Caco-2 (cell line): ENCODE results near the gene XIRP2. TPM values are rescaled to one million over a fixed set of nuclear protein-coding genes. Genes with fewer than 3 reads are reported as not detected.

Experiments
- BruUV-seq: library from RNA; stranded (reverse); fragments of 400-500 nt; replicated peaks from 2 replicates; lab custom pipeline; 2021; lab: Mats Ljungman, UMichigan
- CTCF ChIA-PET: fragments of 300-600 bp; sonication (Branson Sonifier 250); formaldehyde crosslinking; loops from one replicate; lab custom pipeline; 2022; ENCODE audit warnings: antibody characterized with exemption; lab: Charles Lee
- POLR2A ChIA-PET: fragments of 300-600 bp; sonication (Branson Sonifier 250); formaldehyde crosslinking; loops from one replicate; lab custom pipeline; 2022; ENCODE audit warnings: antibody characterized with exemption; lab: Charles Lee
- DNase-seq, 2 experiments: peaks; one replicate each; pipeline versions ENCODE4 v3.0.0 to v3.0.0-alpha.2; 2020 to 2022
- H3K27me3 ChIP-seq: replicated peaks from 2 replicates; pipeline ENCODE4 v1.6.0; 2011; ENCODE audit warnings: low read length; ENCODE audit not compliant: control insufficient read depth, insufficient read depth
- H3K36me3 ChIP-seq: 2 replicates; pipeline ENCODE4 v1.5.1; 2011; ENCODE audit warnings: low read length; ENCODE audit not compliant: control insufficient read depth, insufficient read depth
- H3K4me1 ChIP-seq: fragments of 250-450 bp; sonication (Bioruptor Pico); 2 replicates; pipeline ENCODE4 v1.5.1; 2020; ENCODE audit warnings: mild to moderate bottlenecking
- H3K4me3 ChIP-seq: 2 replicates; pipeline ENCODE4 v1.5.1; 2011; ENCODE audit warnings: low read depth, mild to moderate bottlenecking, control low read depth, low read length
- H3K9me3 ChIP-seq: fragments of 250-450 bp; sonication (Bioruptor Pico); 2 replicates; pipeline ENCODE4 v1.5.1; 2020; ENCODE audit warnings: mild to moderate bottlenecking, moderate library complexity
- H3K27ac Mint-ChIP-seq: one replicate; pipeline ENCODE4 v1.8.0; 2022; ENCODE audit warnings: mixed read lengths; ENCODE audit not compliant: unreplicated experiment
- H3K27me3 Mint-ChIP-seq: one replicate; pipeline ENCODE4 v1.8.0; 2022; ENCODE audit warnings: mixed read lengths; ENCODE audit not compliant: insufficient read depth, unreplicated experiment
- H3K36me3 Mint-ChIP-seq: one replicate; pipeline ENCODE4 v1.8.0; 2022; ENCODE audit warnings: mild to moderate bottlenecking, mixed read lengths; ENCODE audit not compliant: insufficient read depth, unreplicated experiment
- H3K4me1 Mint-ChIP-seq: one replicate; pipeline ENCODE4 v1.8.0; 2022; ENCODE audit warnings: low read depth, mixed read lengths; ENCODE audit not compliant: unreplicated experiment
- H3K4me3 Mint-ChIP-seq: one replicate; pipeline ENCODE4 v1.8.0; 2022; ENCODE audit warnings: mild to moderate bottlenecking, moderate library complexity, mixed read lengths; ENCODE audit not compliant: unreplicated experiment
- H3K9me3 Mint-ChIP-seq: one replicate; pipeline ENCODE4 v1.8.0; 2022; ENCODE audit warnings: mixed read lengths; ENCODE audit not compliant: unreplicated experiment
- intact Hi-C: fragments of 100-400 bp; cut with micrococcal nuclease; formaldehyde crosslinking; loops from one replicate; pipeline ENCODE4 v1.10.0; 2022; ENCODE audit not compliant: unreplicated experiment
- total RNA-seq: library from RNA; stranded (reverse); gene quantifications from 2 replicates; pipeline ENCODE4 v1.2.3, GENCODE V29; 2022
- TF ChIP-seq, protein P1 (sequence below), 2 experiments: fragments of 200-600 bp in 1 of 2; IDR thresholded peaks; 1 replicate in 1 of 2; 2 replicates in 1 of 2; pipeline versions ENCODE4 v1.5.1 to v1.8.0; 2011 to 2022; ENCODE audit warnings: antibody characterized with exemption in 1 of 2, control low read depth in 1 of 2, inconsistent platforms in 1 of 2, low read depth in 1 of 2, low read length in 1 of 2, mild to moderate bottlenecking in 1 of 2, moderate library complexity in 1 of 2; ENCODE audit not compliant: insufficient read depth in 1 of 2, severe bottlenecking in 1 of 2, unreplicated experiment in 1 of 2

XIRP2 gene
- total RNA-seq, 1 experiment from 2014 or later, result not detected

DNA sequence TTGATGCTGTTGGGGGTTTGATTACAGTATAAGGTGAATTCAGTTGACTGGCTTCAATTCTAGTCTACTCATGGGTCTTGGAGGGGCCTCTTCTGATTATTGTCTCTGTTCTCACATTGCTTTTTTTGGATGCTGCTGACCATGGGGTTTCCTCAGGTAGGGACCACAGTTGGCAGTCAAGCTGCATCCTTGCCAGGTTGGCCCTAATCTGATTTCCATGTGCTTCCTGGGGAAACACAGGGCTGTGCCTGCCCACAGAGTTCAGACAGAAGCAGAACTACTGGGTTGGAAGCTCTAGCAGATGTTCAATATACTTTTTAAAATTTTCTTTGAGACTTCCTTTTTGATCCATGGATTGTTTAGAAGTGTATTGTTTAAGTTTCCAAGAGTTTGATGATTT lies 227.3 kb downstream of the XIRP2 start:
- Histone ChIP-seq H3K9me3 (no peaks in the 10 kb centered on the region), H3K36me3 (no peaks in the 10 kb centered on the region), H3K4me3 (no peak overlapping the region), H3K4me1 (no peaks in the 10 kb centered on the region), H3K27me3 (no peaks in the 10 kb centered on the region)
- TF ChIP-seq, protein P1, sequence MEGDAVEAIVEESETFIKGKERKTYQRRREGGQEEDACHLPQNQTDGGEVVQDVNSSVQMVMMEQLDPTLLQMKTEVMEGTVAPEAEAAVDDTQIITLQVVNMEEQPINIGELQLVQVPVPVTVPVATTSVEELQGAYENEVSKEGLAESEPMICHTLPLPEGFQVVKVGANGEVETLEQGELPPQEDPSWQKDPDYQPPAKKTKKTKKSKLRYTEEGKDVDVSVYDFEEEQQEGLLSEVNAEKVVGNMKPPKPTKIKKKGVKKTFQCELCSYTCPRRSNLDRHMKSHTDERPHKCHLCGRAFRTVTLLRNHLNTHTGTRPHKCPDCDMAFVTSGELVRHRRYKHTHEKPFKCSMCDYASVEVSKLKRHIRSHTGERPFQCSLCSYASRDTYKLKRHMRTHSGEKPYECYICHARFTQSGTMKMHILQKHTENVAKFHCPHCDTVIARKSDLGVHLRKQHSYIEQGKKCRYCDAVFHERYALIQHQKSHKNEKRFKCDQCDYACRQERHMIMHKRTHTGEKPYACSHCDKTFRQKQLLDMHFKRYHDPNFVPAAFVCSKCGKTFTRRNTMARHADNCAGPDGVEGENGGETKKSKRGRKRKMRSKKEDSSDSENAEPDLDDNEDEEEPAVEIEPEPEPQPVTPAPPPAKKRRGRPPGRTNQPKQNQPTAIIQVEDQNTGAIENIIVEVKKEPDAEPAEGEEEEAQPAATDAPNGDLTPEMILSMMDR (IDR thresholded peaks at IDR 0.05; ENCODE audit: insufficient read depth in 1 of 2, low read depth in 1 of 2, low read length in 1 of 2, severe bottlenecking in 1 of 2, unreplicated experiment in 1 of 2), result no peak
- Mint-ChIP-seq H3K4me3 (no peak overlapping the region), H3K27ac (no peak overlapping the region), H3K36me3 (no peaks in the 10 kb centered on the region), H3K4me1 (no peaks in the 10 kb centered on the region), H3K27me3 (no peaks in the 10 kb centered on the region), H3K9me3 (no peaks in the 10 kb centered on the region)
- intact Hi-C loops, result no loop called here
- ChIA-PET CTCF (no interaction called here), POLR2A (no interaction called here)
- DNase-seq, result no peak
- BruUV-seq, result no TSS peak

DNA sequence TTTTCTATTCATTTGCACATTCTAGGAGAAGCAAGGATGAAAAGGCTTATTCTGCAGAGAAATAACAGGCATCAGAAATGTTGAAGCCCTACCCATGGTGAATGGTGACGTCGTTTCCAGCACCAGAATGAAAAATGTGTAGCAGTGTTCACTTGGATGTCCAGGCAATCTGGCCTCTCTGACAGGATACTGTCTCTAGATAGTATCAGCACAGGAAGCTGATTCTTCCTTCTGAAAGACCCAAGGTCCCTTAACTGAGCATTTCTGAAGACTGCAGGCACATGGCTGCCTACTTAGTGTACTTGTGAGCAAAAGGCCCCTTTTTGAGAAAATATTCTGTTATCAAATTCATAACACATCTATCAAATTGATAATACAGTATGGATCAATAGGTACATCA lies 234.1 kb downstream of the XIRP2 start:
- intact Hi-C loops, result no loop called here
- H3K36me3 Mint-ChIP-seq, result no peaks in the 10 kb centered on the region
- CTCF ChIA-PET, result no interaction called here

DNA sequence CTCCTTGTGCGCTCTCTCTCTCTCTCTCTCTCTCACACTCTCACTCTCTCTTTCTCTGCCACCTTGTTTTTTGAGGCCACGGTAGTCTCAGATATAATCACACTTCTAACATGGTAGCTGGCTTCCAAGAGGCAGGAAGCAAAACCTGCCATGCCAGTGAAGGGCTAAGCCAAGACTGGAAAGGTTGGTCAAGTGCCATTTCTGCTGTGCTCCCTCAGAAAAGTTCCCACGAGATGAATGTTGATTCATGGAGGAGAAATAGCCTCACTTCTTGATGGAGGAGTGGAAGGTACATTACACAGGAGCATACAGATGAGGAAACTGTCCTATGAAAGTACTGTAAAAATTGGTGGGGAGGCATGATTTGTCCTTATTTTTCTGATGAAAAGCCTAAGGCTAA lies 237.9 kb downstream of the XIRP2 start:
- intact Hi-C loops, result loop anchor here (2.0 to 5.0 kb wide), 2 partner anchors 589 to 993 kb away; no protein-coding TSS in a partner anchor
- Mint-ChIP-seq H3K4me1 (no peaks in the 10 kb centered on the region), H3K9me3 (no peaks in the 10 kb centered on the region), H3K27me3 (peaks cover 2% of the 10 kb centered on the region), H3K27ac (no peak overlapping the region), H3K36me3 (no peaks in the 10 kb centered on the region), H3K4me3 (no peak overlapping the region)
- no peak overlapping the region for H3K4me3 ChIP-seq
- H3K4me1 ChIP-seq, result no peaks in the 10 kb centered on the region
- no TSS peak for BruUV-seq
- no peak for DNase-seq
- no peaks in the 10 kb centered on the region for H3K36me3 ChIP-seq
- POLR2A ChIA-PET, result no interaction called here
- H3K27me3 ChIP-seq, result no peaks in the 10 kb centered on the region
- H3K9me3 ChIP-seq, result no peaks in the 10 kb centered on the region
- TF ChIP-seq, protein P1 (IDR thresholded peaks at IDR 0.05; ENCODE audit: insufficient read depth in 1 of 2, low read depth in 1 of 2, low read length in 1 of 2, severe bottlenecking in 1 of 2, unreplicated experiment in 1 of 2), result no peak
- CTCF ChIA-PET, result no interaction called here

More for the DNA sequence above, 234.1 kb downstream of the XIRP2 start:
- H3K27ac Mint-ChIP-seq, result no peak overlapping the region
- BruUV-seq, result no TSS peak
- H3K4me3 Mint-ChIP-seq, result no peak overlapping the region
- H3K4me1 Mint-ChIP-seq, result no peaks in the 10 kb centered on the region
- H3K4me1 ChIP-seq, result no peaks in the 10 kb centered on the region
- peaks cover 2% of the 10 kb centered on the region for H3K27me3 Mint-ChIP-seq
- TF ChIP-seq, protein P1 (IDR thresholded peaks at IDR 0.05; ENCODE audit: insufficient read depth in 1 of 2, low read depth in 1 of 2, low read length in 1 of 2, severe bottlenecking in 1 of 2, unreplicated experiment in 1 of 2), result no peak
- H3K4me3 ChIP-seq, result no peak overlapping the region
- POLR2A ChIA-PET, result no interaction called here
- no peak for DNase-seq
- no peaks in the 10 kb centered on the region for H3K27me3 ChIP-seq
- H3K36me3 ChIP-seq, result no peaks in the 10 kb centered on the region
- H3K9me3 ChIP-seq, result no peaks in the 10 kb centered on the region
- no peaks in the 10 kb centered on the region for H3K9me3 Mint-ChIP-seq
